H9 (cell line): Measurements from ENCODE around the gene AGK. TPM values are rescaled to one million over a fixed set of nuclear protein-coding genes. Genes with fewer than 3 reads are reported as not detected.
A peak's percentile ranks its signal among the peaks of the same experiment; 100 is the strongest.

ENCODE experiments used
- DNase-seq: peaks from one replicate; pipeline ENCODE4 v3.0.0-alpha.2; 2017
- H2AFZ ChIP-seq: one replicate; pipeline ENCODE4 v1.6.1; 2013; ENCODE audit warnings: mild to moderate bottlenecking, low read length, control low read depth, moderate library complexity
- H2AK5ac ChIP-seq: 2 replicates; pipeline ENCODE4 v1.6.1; 2013; ENCODE audit warnings: low read length, control low read depth, mixed read lengths; ENCODE audit not compliant: insufficient read length
- H2BK120ac ChIP-seq: one replicate; pipeline ENCODE4 v1.6.1; 2013; ENCODE audit warnings: low read depth, mild to moderate bottlenecking, low read length, control low read depth, inconsistent platforms; ENCODE audit not compliant: poor library complexity, severe bottlenecking
- H2BK12ac ChIP-seq: 2 replicates; pipeline ENCODE4 v1.6.1; 2013; ENCODE audit warnings: low read length, control low read depth, mixed read lengths, low read depth; ENCODE audit not compliant: insufficient read length
- H2BK15ac ChIP-seq: 2 replicates; pipeline ENCODE4 v1.6.1; 2013; ENCODE audit warnings: low read depth, low read length, control low read depth
- H2BK20ac ChIP-seq: one replicate; pipeline ENCODE4 v1.6.1; 2013; ENCODE audit warnings: low read depth, mild to moderate bottlenecking, low read length, control low read depth, inconsistent platforms; ENCODE audit not compliant: poor library complexity, severe bottlenecking
- H2BK5ac ChIP-seq: 2 replicates; pipeline ENCODE4 v1.6.1; 2013; ENCODE audit warnings: low read length, control low read depth, mixed read lengths; ENCODE audit not compliant: insufficient read length
- H3K14ac ChIP-seq: 2 replicates; pipeline ENCODE4 v1.6.1; 2013; ENCODE audit warnings: low read length, control low read depth; ENCODE audit not compliant: insufficient read depth
- H3K18ac ChIP-seq: 2 replicates; pipeline ENCODE4 v1.6.1; 2013; ENCODE audit warnings: low read depth, mild to moderate bottlenecking, mixed read lengths, low read length, control low read depth; ENCODE audit not compliant: insufficient read length
- H3K23ac ChIP-seq: 2 replicates; pipeline ENCODE4 v1.6.1; 2013; ENCODE audit warnings: low read length, control low read depth, mixed read lengths, low read depth; ENCODE audit not compliant: insufficient read length
- H3K23me2 ChIP-seq: 2 replicates; pipeline ENCODE4 v1.6.1; 2013; ENCODE audit warnings: low read depth, mild to moderate bottlenecking, mixed read lengths, low read length, control low read depth; ENCODE audit not compliant: insufficient read length, poor library complexity, severe bottlenecking
- H3K27ac ChIP-seq: 2 replicates; pipeline ENCODE4 v1.5.1; 2013; ENCODE audit warnings: low read length, control low read depth, mixed read lengths, low read depth; ENCODE audit not compliant: insufficient read length
- H3K27me3 ChIP-seq: 2 replicates; pipeline ENCODE4 v1.6.1; 2013; ENCODE audit warnings: low read length, control low read depth, inconsistent platforms; ENCODE audit not compliant: insufficient read depth
- H3K4ac ChIP-seq: 2 replicates; pipeline ENCODE4 v1.6.1; 2013; ENCODE audit warnings: low read depth, mild to moderate bottlenecking, control low read depth, inconsistent platforms, low read length, moderate library complexity
- H3K4me1 ChIP-seq: 2 replicates; pipeline ENCODE4 v1.6.1; 2013; ENCODE audit warnings: low read length, control low read depth, inconsistent platforms; ENCODE audit not compliant: insufficient read depth
- H3K4me2 ChIP-seq: 2 replicates; pipeline ENCODE4 v1.6.1; 2013; ENCODE audit warnings: low read length, control low read depth, mixed read lengths; ENCODE audit not compliant: insufficient read length, insufficient read depth
- H3K56ac ChIP-seq: 2 replicates; pipeline ENCODE4 v1.6.1; 2013; ENCODE audit warnings: low read depth, mild to moderate bottlenecking, mixed read lengths, low read length, control low read depth; ENCODE audit not compliant: insufficient read length
- H3K79me1 ChIP-seq: 2 replicates; pipeline ENCODE4 v1.6.1; 2013; ENCODE audit warnings: low read depth, mild to moderate bottlenecking, moderate library complexity, low read length, control low read depth, inconsistent platforms; ENCODE audit not compliant: insufficient read depth, poor library complexity, severe bottlenecking
- H3K79me2 ChIP-seq: 2 replicates; pipeline ENCODE4 v1.6.1; 2013; ENCODE audit warnings: low read length, control low read depth, inconsistent platforms; ENCODE audit not compliant: insufficient read depth
- H3K9ac ChIP-seq: 2 replicates; pipeline ENCODE4 v1.6.1; 2013; ENCODE audit warnings: low read length, control low read depth, mixed read lengths; ENCODE audit not compliant: insufficient read length; ENCODE audit errors: extremely low read depth
- H3K9me3 ChIP-seq: one replicate; pipeline ENCODE4 v1.6.1; 2013; ENCODE audit warnings: low read depth, low read length, inconsistent platforms; ENCODE audit not compliant: control insufficient read depth
- H3T11ph ChIP-seq: one replicate; pipeline ENCODE4 v1.6.1; 2013; ENCODE audit warnings: mild to moderate bottlenecking, low read length, control low read depth, inconsistent platforms
- H4K20me1 ChIP-seq: one replicate; pipeline ENCODE4 v1.6.1; 2013; ENCODE audit not compliant: control insufficient read depth, insufficient read length, insufficient read depth
- H4K5ac ChIP-seq: 2 replicates; pipeline ENCODE4 v1.6.1; 2013; ENCODE audit warnings: low read depth, mild to moderate bottlenecking, mixed read lengths, low read length, control low read depth; ENCODE audit not compliant: insufficient read length
- H4K8ac ChIP-seq: replicated peaks from 2 replicates; pipeline ENCODE4 v1.6.1; 2013; ENCODE audit warnings: low read length, control low read depth, mixed read lengths, low read depth; ENCODE audit not compliant: insufficient read length
- H4K91ac ChIP-seq: 2 replicates; pipeline ENCODE4 v1.6.1; 2013; ENCODE audit warnings: low read depth, mild to moderate bottlenecking, moderate library complexity, mixed read lengths, low read length, control low read depth; ENCODE audit not compliant: insufficient read length
- H3K27ac Mint-ChIP-seq, 3 experiments: 2 replicates in 2 of 3; 3 replicates in 1 of 3; pipeline ENCODE4 v1.8.0; 2020 to 2021; ENCODE audit warnings: mixed read lengths in 3 of 3, mild to moderate bottlenecking in 1 of 3, moderate library complexity in 1 of 3
- H3K27me3 Mint-ChIP-seq: 2 replicates; pipeline ENCODE4 v1.8.0; 2021; ENCODE audit warnings: low read depth, mild to moderate bottlenecking, moderate library complexity, mixed read lengths
- H3K36me3 Mint-ChIP-seq, 3 experiments: 2 replicates in 2 of 3; 3 replicates in 1 of 3; pipeline ENCODE4 v1.8.0; 2020 to 2021; ENCODE audit warnings: low read depth in 3 of 3, mixed read lengths in 3 of 3; ENCODE audit not compliant: insufficient read depth in 1 of 3
- H3K4me1 Mint-ChIP-seq, 2 experiments: 2 replicates each; pipeline ENCODE4 v1.8.0; 2020; ENCODE audit warnings: mixed read lengths in 2 of 2
- H3K4me3 Mint-ChIP-seq, 2 experiments: 2 replicates in 1 of 2; 3 replicates in 1 of 2; pipeline ENCODE4 v1.8.0; 2020 to 2021; ENCODE audit warnings: mild to moderate bottlenecking in 2 of 2, mixed read lengths in 2 of 2, moderate library complexity in 1 of 2
- H3K9me3 Mint-ChIP-seq, 2 experiments: 2 replicates in 1 of 2; 3 replicates in 1 of 2; pipeline ENCODE4 v1.8.0; 2020; ENCODE audit warnings: mild to moderate bottlenecking in 2 of 2, mixed read lengths in 2 of 2, moderate library complexity in 1 of 2
- WGBS: extraction: QIAGEN DNeasy Blood & Tissue Kit; methylation state at CpG from one replicate; pipeline ENCODE4 v1.1.7; 2013; ENCODE audit warnings: missing lambda C conversion rate, low lambda C conversion rate, mixed read lengths; ENCODE audit not compliant: insufficient read length; ENCODE audit errors: extremely low coverage; 5-methylcytosine and 5-hydroxymethylcytosine counted together
- total RNA-seq: library from RNA; stranded (reverse); gene quantifications from 2 replicates; pipeline ENCODE4 v1.2.1, GENCODE V29; 2021
- TF ChIP-seq, protein P1 (sequence below): fragments of 200-600 bp; sonication (generic); conservative IDR thresholded peaks from 3 replicates; pipeline ENCODE4 v1.8.0; 2021; ENCODE audit warnings: antibody characterized with exemption, mild to moderate bottlenecking

Gene AGK
- total RNA-seq, 1 experiment from 2014 or later = 35.1 TPM

DNA sequence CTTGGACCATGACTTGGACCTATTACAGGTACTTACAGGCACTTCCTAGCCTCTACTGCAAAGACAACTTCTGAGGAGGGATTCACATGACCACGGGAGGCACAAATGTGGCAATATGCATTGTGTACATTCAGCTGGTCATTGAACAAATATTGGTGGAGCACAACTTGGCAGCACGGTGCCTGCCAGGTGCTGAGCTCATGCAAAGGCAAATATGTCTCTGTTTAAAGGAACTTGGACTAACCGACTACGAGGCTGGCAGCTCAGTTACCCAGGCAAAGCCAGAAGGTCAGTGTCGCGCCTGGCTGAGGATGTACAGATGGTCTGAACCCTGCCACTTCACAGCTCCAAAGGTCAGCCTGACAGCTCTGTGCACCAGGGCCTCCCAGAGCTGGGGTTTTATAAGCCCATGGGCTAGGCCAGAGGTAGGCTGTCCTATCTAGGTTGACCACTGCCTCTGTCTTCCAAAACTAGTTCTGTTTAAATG is 144.6 kb downstream of the AGK start:
- H2BK15ac ChIP-seq = no peak overlapping the region
- H3K9ac ChIP-seq = no peak overlapping the region
- H4K91ac ChIP-seq = no peak overlapping the region
- H3K27ac Mint-ChIP-seq = peak overlapping the region in 1 of 3 experiments; percentile 68; a peak in 1 of 7 replicates
- H3K4me1 Mint-ChIP-seq = peaks cover 62 to 66% of the 10 kb centered on the region in 2 experiments
- H4K5ac ChIP-seq = no peak overlapping the region
- no peaks in the 10 kb centered on the region for H3K27me3 ChIP-seq
- no peaks in the 10 kb centered on the region for H3K9me3 ChIP-seq
- no peak overlapping the region for H3K4ac ChIP-seq
- WGBS = no CpG with 5 or more reads among the region's 6 CpGs
- H3K23me2 ChIP-seq = peaks cover 2% of the 10 kb centered on the region
- peaks cover 3% of the 10 kb centered on the region for H3K79me1 ChIP-seq
- H3K9me3 Mint-ChIP-seq = no peaks in the 10 kb centered on the region
- H3K56ac ChIP-seq = no peak overlapping the region
- H3K14ac ChIP-seq = no peak overlapping the region
- peaks cover 2% of the 10 kb centered on the region; the same call in 1 of the 2 replicates for H3K79me2 ChIP-seq
- no peak overlapping the region for H2BK12ac ChIP-seq
- H3K4me1 ChIP-seq = peaks cover 10% of the 10 kb centered on the region
- no peak for DNase-seq
- no peak overlapping the region for H3K4me2 ChIP-seq
- H2AFZ ChIP-seq = no peak overlapping the region
- no peak overlapping the region for H3T11ph ChIP-seq
- peaks cover 2% of the 10 kb centered on the region for H3K27me3 Mint-ChIP-seq
- H3K4me3 Mint-ChIP-seq = no peak overlapping the region
- no peaks in the 10 kb centered on the region for H4K20me1 ChIP-seq
- no peak overlapping the region for H2BK20ac ChIP-seq
- no peak overlapping the region for H3K27ac ChIP-seq
- no peak overlapping the region for H4K8ac ChIP-seq
- no peak overlapping the region for H2BK5ac ChIP-seq
- H2AK5ac ChIP-seq = no peak overlapping the region
- TF ChIP-seq, protein P1, sequence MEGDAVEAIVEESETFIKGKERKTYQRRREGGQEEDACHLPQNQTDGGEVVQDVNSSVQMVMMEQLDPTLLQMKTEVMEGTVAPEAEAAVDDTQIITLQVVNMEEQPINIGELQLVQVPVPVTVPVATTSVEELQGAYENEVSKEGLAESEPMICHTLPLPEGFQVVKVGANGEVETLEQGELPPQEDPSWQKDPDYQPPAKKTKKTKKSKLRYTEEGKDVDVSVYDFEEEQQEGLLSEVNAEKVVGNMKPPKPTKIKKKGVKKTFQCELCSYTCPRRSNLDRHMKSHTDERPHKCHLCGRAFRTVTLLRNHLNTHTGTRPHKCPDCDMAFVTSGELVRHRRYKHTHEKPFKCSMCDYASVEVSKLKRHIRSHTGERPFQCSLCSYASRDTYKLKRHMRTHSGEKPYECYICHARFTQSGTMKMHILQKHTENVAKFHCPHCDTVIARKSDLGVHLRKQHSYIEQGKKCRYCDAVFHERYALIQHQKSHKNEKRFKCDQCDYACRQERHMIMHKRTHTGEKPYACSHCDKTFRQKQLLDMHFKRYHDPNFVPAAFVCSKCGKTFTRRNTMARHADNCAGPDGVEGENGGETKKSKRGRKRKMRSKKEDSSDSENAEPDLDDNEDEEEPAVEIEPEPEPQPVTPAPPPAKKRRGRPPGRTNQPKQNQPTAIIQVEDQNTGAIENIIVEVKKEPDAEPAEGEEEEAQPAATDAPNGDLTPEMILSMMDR = no peak
- no peak overlapping the region for H3K23ac ChIP-seq
- 0 out of 7 replicates have a peak, but pooled peaks cover 0 to 3% (median 0%) of the 10 kb centered on the region in 3 experiments for H3K36me3 Mint-ChIP-seq
- H2BK120ac ChIP-seq = no peak overlapping the region
- H3K18ac ChIP-seq = no peak overlapping the region
